Activated CD4-positive, alpha-beta T cell treated with anti-CD3 and anti-CD28 coated beads, Interleukin-2, amount 10 ng/mL, durations not matched to agents 7 days and 5 days (primary cell): Measurements from ENCODE around the gene OSBPL6. TPM values are rescaled to one million over a fixed set of nuclear protein-coding genes. Genes with fewer than 3 reads are reported as not detected.

Source experiments
- CTCF ChIA-PET: fragments of 350-600 bp; sonication (Branson Sonifier 250); formaldehyde crosslinking; loops from one replicate; lab custom pipeline; 2021; ENCODE audit warnings: antibody characterized with exemption; lab: Charles Lee
- POLR2A ChIA-PET: fragments of 350-600 bp; sonication (Branson Sonifier 250); formaldehyde crosslinking; loops from one replicate; lab custom pipeline; 2021; ENCODE audit warnings: antibody characterized with exemption; lab: Charles Lee
- DNase-seq: peaks from one replicate; pipeline ENCODE4 v3.0.0-alpha.2; 2020
- H3K27ac Mint-ChIP-seq: one replicate; pipeline ENCODE4 v1.8.0; 2021; ENCODE audit warnings: mild to moderate bottlenecking, moderate library complexity, mixed read lengths
- H3K27me3 Mint-ChIP-seq: one replicate; pipeline ENCODE4 v1.8.0; 2021; ENCODE audit warnings: mixed read lengths
- H3K36me3 Mint-ChIP-seq: one replicate; pipeline ENCODE4 v1.8.0; 2021; ENCODE audit warnings: low read depth, mixed read lengths
- H3K4me1 Mint-ChIP-seq: one replicate; pipeline ENCODE4 v1.8.0; 2021; ENCODE audit warnings: mixed read lengths
- H3K4me3 Mint-ChIP-seq: one replicate; pipeline ENCODE4 v1.8.0; 2021; ENCODE audit warnings: mild to moderate bottlenecking, moderate library complexity, mixed read lengths
- H3K9me3 Mint-ChIP-seq: one replicate; pipeline ENCODE4 v1.8.0; 2021; ENCODE audit warnings: mixed read lengths
- total RNA-seq, 2 experiments: library from RNA; stranded (reverse); gene quantifications; one replicate each; pipeline ENCODE4 v1.2.3, GENCODE V29; 2021

The OSBPL6 gene
- total RNA-seq, 2 experiments from 2014 or later: 0.35 to 0.52 TPM

DNA sequence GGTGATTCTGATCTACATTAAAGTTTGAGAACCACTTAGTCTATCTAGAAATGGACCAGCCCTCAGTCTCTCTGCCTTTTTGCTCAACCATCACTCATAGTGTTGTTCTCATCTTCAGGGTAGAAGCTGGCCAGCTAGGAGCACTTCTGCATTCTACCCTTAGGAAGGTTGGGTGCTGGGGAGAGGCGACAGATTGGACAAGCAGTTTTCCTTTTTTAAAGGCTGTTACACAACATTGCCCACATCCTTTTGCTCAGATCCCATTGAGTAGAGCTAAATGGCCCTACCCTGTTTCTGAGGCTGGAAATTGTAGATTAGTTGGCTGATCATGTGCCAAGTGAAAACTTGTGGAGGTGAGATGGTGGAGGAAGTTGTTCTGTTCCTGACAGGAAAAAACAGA is 35.6 kb downstream of the OSBPL6 start:
- POLR2A ChIA-PET: no interaction called here
- Mint-ChIP-seq H3K4me1 (no peaks in the 10 kb centered on the region), H3K4me3 (no peak overlapping the region), H3K9me3 (no peaks in the 10 kb centered on the region), H3K27me3 (peaks cover 11% of the 10 kb centered on the region), H3K27ac (no peak overlapping the region), H3K36me3 (no peaks in the 10 kb centered on the region)
- no peak for DNase-seq
- CTCF ChIA-PET: no interaction called here

DNA sequence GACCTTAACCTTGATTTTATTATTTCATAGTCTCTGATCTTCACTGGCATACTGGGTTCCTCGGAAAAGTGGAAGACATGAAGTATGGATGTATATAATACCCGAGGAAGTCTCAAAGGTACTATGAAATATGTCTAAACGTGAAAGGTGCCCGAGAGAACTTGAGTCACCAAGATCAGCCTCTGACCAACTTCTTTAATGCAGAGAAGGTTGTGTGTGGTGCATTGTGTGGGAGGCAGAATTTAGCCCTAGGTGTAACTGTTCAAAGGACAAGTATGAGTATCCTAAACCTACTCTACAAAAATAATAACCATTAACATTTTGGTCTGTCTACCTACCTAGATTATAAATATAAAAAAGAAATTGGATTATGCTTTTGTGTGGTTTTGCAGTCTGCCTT is 36.1 kb downstream of the OSBPL6 start:
- Mint-ChIP-seq H3K27me3 (peaks cover 12% of the 10 kb centered on the region), H3K27ac (no peak overlapping the region), H3K36me3 (no peaks in the 10 kb centered on the region), H3K4me3 (no peak overlapping the region), H3K9me3 (no peaks in the 10 kb centered on the region), H3K4me1 (no peaks in the 10 kb centered on the region)
- ChIA-PET POLR2A (no interaction called here), CTCF (no interaction called here)
- DNase-seq: no peak

DNA sequence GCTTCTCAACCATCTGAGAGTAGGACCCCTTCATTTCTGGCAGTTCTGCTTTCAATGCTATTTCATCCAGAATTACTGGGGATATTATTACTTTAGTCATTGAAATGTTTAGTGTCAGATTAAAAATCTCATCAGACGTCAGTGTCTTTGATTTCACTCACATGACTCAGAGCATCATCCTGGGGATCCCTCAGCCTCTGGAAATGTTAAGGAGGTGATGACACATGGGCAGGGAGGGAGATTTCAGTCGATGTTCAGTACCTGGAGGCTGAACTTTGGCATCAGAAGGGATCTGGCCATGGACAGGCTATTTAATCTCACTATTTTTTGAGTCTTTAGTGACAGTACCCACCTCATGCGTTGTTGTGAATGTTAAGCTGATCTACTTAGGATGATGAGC is 39.1 kb downstream of the OSBPL6 start:
- peaks cover 12% of the 10 kb centered on the region for H3K27me3 Mint-ChIP-seq
- no peak overlapping the region for H3K4me3 Mint-ChIP-seq
- no peak for DNase-seq
- ChIA-PET POLR2A (no interaction called here), CTCF (no interaction called here)
- no peak overlapping the region for H3K27ac Mint-ChIP-seq
- H3K4me1 Mint-ChIP-seq: no peaks in the 10 kb centered on the region
- no peaks in the 10 kb centered on the region for H3K9me3 Mint-ChIP-seq
- no peaks in the 10 kb centered on the region for H3K36me3 Mint-ChIP-seq

DNA sequence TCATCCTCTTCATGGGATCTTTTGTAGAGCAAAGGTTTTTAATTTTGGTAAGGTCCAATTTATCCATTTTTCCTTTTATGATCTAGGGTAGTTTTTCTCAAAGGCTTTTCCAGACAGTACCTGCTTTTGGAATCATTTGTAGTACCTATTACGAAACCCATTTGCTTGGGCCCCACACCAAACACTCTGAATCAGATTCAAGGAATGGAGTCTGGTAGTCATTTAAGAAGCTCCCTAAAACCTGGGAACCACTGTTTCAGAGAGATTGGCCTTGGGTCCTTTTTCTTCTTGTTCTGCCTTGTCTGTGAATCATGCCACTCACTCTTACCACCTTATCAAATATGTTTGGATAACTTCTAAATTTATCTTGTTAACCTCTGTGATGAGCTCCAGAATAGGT is 40.3 kb downstream of the OSBPL6 start:
- CTCF ChIA-PET: no interaction called here

GRCh38 chr2:178237488-178238153 is 43.3 kb downstream of the OSBPL6 start:
- ChIA-PET CTCF (no interaction called here), POLR2A (no interaction called here)
- Mint-ChIP-seq H3K4me3 (no peak overlapping the region), H3K4me1 (no peaks in the 10 kb centered on the region), H3K9me3 (no peaks in the 10 kb centered on the region), H3K27ac (no peak overlapping the region), H3K36me3 (no peaks in the 10 kb centered on the region), H3K27me3 (peaks cover 12% of the 10 kb centered on the region)
- DNase-seq: no peak

More for the DNA sequence above, 40.3 kb downstream of the OSBPL6 start:
- Mint-ChIP-seq H3K9me3 (no peaks in the 10 kb centered on the region), H3K27me3 (peaks cover 12% of the 10 kb centered on the region), H3K4me1 (no peaks in the 10 kb centered on the region), H3K4me3 (no peak overlapping the region), H3K36me3 (no peaks in the 10 kb centered on the region), H3K27ac (no peak overlapping the region)
- no peak for DNase-seq
- POLR2A ChIA-PET: no interaction called here

DNA sequence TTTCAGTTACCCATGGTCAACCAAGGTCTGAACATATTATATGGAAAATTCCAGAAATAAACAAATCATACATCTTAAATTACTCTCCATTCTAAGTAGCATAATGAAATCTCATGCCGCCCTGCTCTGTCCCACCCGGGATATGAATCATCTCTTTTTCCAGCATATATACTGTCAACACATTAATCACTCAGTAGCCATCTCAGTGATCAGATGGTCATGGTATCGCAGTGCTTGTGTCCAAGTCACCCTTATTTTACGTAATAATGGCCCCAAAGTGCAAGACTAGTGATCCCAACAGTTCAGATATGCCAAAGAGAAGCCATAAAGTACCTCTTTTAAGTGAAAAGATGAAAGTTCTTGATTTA is 43.8 kb downstream of the OSBPL6 start:
- no peak overlapping the region for H3K27ac Mint-ChIP-seq
- H3K4me3 Mint-ChIP-seq: no peak overlapping the region
- no peak for DNase-seq
- peaks cover 12% of the 10 kb centered on the region for H3K27me3 Mint-ChIP-seq
- ChIA-PET CTCF (no interaction called here), POLR2A (no interaction called here)
- H3K4me1 Mint-ChIP-seq: no peaks in the 10 kb centered on the region
- H3K9me3 Mint-ChIP-seq: no peaks in the 10 kb centered on the region
- no peaks in the 10 kb centered on the region for H3K36me3 Mint-ChIP-seq

DNA sequence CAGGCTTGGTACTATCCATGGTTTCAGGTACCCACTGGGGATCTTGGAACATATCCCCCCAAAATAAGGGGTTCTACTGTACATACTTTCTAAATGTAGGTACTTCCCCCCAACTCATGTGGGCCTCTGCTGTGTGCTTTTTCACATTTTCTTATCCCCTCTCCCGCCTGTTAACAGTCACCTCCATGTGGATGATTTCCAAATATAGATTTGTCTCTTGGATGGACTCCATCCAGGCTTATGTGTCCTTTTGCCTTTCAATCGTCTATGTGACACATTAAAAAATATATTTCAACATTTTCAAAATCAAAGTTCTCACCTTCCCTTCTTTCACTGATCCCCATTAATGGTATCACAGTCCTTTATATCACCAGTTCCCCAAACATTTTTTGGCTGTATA is 44.4 kb downstream of the OSBPL6 start:
- no peak for DNase-seq
- H3K36me3 Mint-ChIP-seq: no peaks in the 10 kb centered on the region
- ChIA-PET CTCF (no interaction called here), POLR2A (no interaction called here)
- H3K9me3 Mint-ChIP-seq: no peaks in the 10 kb centered on the region
- H3K4me1 Mint-ChIP-seq: no peaks in the 10 kb centered on the region
- H3K27ac Mint-ChIP-seq: no peak overlapping the region
- no peak overlapping the region for H3K4me3 Mint-ChIP-seq
- peaks cover 15% of the 10 kb centered on the region for H3K27me3 Mint-ChIP-seq

- Mint-ChIP-seq H3K9me3 (no peaks in the 10 kb centered on the region), H3K36me3 (no peaks in the 10 kb centered on the region), H3K4me3 (no peak overlapping the region), H3K4me1 (no peaks in the 10 kb centered on the region), H3K27me3 (peaks cover 15% of the 10 kb centered on the region), H3K27ac (no peak overlapping the region)
- POLR2A ChIA-PET: no interaction called here
- no peak for DNase-seq
- CTCF ChIA-PET: interaction anchor here (0.7 kb wide), 1 partner anchor 36 kb away, joined by 3 read pairs; no protein-coding TSS in a partner anchor
Observed at GRCh38 chr2:178241844-178242551, 47.7 kb downstream of the OSBPL6 start.

DNA sequence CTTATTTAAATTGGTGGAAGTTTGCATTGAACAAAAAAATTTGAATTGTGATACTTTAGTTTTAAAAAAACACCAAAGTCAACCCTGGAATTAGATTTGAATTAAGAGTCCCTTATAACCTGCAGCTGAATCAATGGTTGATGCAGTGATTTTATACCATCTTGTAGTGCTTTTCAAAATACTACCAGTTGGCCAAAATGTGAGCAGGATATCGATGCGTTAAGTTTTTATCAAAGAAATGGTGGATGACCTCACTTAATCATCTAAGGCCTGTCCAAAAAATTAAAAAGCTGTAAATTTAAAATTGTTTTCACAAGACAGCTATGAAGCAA is 48.2 kb downstream of the OSBPL6 start:
- H3K27me3 Mint-ChIP-seq: peaks cover 11% of the 10 kb centered on the region
- no peaks in the 10 kb centered on the region for H3K4me1 Mint-ChIP-seq
- H3K36me3 Mint-ChIP-seq: no peaks in the 10 kb centered on the region
- no peak overlapping the region for H3K27ac Mint-ChIP-seq
- H3K4me3 Mint-ChIP-seq: no peak overlapping the region
- POLR2A ChIA-PET: no interaction called here
- CTCF ChIA-PET: no interaction called here
- no peak for DNase-seq
- H3K9me3 Mint-ChIP-seq: no peaks in the 10 kb centered on the region

GRCh38 chr2:178243961-178244360 is 49.6 kb downstream of the OSBPL6 start:
- DNase-seq: no peak
- H3K27ac Mint-ChIP-seq: no peak overlapping the region
- H3K36me3 Mint-ChIP-seq: no peaks in the 10 kb centered on the region
- no peak overlapping the region for H3K4me3 Mint-ChIP-seq
- CTCF ChIA-PET: no interaction called here
- no peaks in the 10 kb centered on the region for H3K9me3 Mint-ChIP-seq
- peaks cover 11% of the 10 kb centered on the region for H3K27me3 Mint-ChIP-seq
- POLR2A ChIA-PET: no interaction called here
- no peaks in the 10 kb centered on the region for H3K4me1 Mint-ChIP-seq

GRCh38 chr2:178244777-178245176 is 50.5 kb downstream of the OSBPL6 start:
- POLR2A ChIA-PET: no interaction called here
- CTCF ChIA-PET: no interaction called here
- Mint-ChIP-seq H3K9me3 (no peaks in the 10 kb centered on the region), H3K27me3 (peaks cover 11% of the 10 kb centered on the region), H3K36me3 (no peaks in the 10 kb centered on the region), H3K4me3 (no peak overlapping the region), H3K27ac (no peak overlapping the region), H3K4me1 (no peaks in the 10 kb centered on the region)
- DNase-seq: no peak

- H3K4me3 Mint-ChIP-seq: no peak overlapping the region
- DNase-seq: no peak
- no peaks in the 10 kb centered on the region for H3K36me3 Mint-ChIP-seq
- H3K4me1 Mint-ChIP-seq: no peaks in the 10 kb centered on the region
- no peaks in the 10 kb centered on the region for H3K9me3 Mint-ChIP-seq
- ChIA-PET CTCF (interaction anchor here (0.6 kb wide), 1 partner anchor 34 kb away, joined by 3 read pairs; no protein-coding TSS in a partner anchor), POLR2A (no interaction called here)
- peaks cover 14% of the 10 kb centered on the region for H3K27me3 Mint-ChIP-seq
- H3K27ac Mint-ChIP-seq: no peak overlapping the region
Observed at GRCh38 chr2:178246696-178247095, 52.4 kb downstream of the OSBPL6 start.

DNA sequence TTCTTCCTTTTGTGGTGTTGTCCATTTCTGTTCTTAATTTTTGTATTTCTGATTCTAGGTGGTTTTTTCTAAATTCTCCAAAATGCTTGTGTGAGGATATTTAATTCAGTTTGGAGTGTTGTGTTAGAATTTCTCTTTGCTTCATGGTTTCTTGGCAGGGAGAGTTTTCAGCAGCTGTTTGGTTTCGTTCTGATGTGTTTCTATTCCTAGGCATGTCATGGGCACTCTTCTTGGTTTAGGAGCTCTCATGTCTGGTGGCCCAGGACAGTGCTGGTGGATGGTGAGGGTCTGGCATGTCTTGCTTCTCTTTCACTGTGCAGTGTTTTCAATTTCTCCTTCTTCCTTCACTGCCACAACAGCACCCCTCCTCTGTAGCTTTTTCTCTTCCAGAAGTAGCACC is 52.9 kb downstream of the OSBPL6 start:
- H3K27ac Mint-ChIP-seq: no peak overlapping the region
- CTCF ChIA-PET: no interaction called here
- POLR2A ChIA-PET: no interaction called here
- H3K27me3 Mint-ChIP-seq: peaks cover 14% of the 10 kb centered on the region
- H3K4me1 Mint-ChIP-seq: no peaks in the 10 kb centered on the region
- no peak overlapping the region for H3K4me3 Mint-ChIP-seq
- no peaks in the 10 kb centered on the region for H3K9me3 Mint-ChIP-seq
- DNase-seq: no peak
- H3K36me3 Mint-ChIP-seq: no peaks in the 10 kb centered on the region

DNA sequence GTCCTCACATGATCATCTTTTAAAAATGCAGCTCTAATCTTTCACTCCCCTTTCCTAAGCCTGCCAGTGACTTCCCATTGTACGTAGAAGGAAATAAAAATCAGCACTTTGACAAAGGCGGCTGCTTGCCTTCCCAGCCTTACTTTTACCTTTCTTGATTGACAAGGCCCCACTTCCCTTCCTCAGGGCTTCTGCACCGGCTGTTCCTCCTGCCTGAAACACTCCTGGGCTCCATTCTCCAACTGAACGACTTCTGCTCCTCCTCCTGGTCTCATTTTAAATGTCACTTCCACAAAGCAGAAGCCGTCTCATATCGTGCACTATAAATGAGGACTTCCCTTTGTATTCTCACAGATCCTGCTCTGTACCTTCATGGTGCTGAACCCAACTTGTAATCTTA is 56.1 kb downstream of the OSBPL6 start:
- no peak overlapping the region for H3K4me3 Mint-ChIP-seq
- ChIA-PET POLR2A (no interaction called here), CTCF (no interaction called here)
- no peaks in the 10 kb centered on the region for H3K9me3 Mint-ChIP-seq
- no peak for DNase-seq
- H3K27ac Mint-ChIP-seq: no peak overlapping the region
- H3K4me1 Mint-ChIP-seq: no peaks in the 10 kb centered on the region
- no peaks in the 10 kb centered on the region for H3K36me3 Mint-ChIP-seq
- H3K27me3 Mint-ChIP-seq: peaks cover 5% of the 10 kb centered on the region
